K562 (cell line): ENCODE measurements around the gene FAM219B. TPM values are rescaled to one million over a fixed set of nuclear protein-coding genes. Genes with fewer than 3 reads are reported as not detected.

Experiments
- CEBPB ChIP-seq: fragments of 450-650 bp; IDR thresholded peaks from 2 replicates; pipeline ENCODE4 v1.6.1; 2016; ENCODE audit warnings: missing genetic modification characterization, missing compliant biosample characterization
- CREBBP ChIP-seq: IDR thresholded peaks from one replicate; pipeline ENCODE4 v1.6.1; 2012; ENCODE audit warnings: low read depth, mild to moderate bottlenecking, control low read depth, inconsistent platforms, low read length
- CXXC5 ChIP-seq: fragments of 250-450 bp; sonication (Bioruptor Pico); IDR thresholded peaks from 2 replicates; pipeline ENCODE4 v1.8.0; 2022; ENCODE audit warnings: inconsistent platforms, mild to moderate bottlenecking, moderate library complexity
- EHMT2 ChIP-seq: fragments of 450-650 bp; IDR thresholded peaks from 2 replicates; pipeline ENCODE4 v1.6.1; 2018; ENCODE audit warnings: antibody characterized with exemption
- FOXP4 ChIP-seq: sonication (generic); formaldehyde crosslinking; IDR thresholded peaks from 2 replicates; pipeline ENCODE4 v1.8.0; 2022; ENCODE audit warnings: mild to moderate bottlenecking, missing genetic modification reagents, borderline replicate concordance
- HDGF ChIP-seq: fragments of 450-650 bp; IDR thresholded peaks from 2 replicates; pipeline ENCODE4 v1.6.1; 2016
- HMBOX1 ChIP-seq: sonication (generic); IDR thresholded peaks from 2 replicates; pipeline ENCODE4 v1.6.1; 2016
- L3MBTL2 ChIP-seq: fragments of 450-650 bp; IDR thresholded peaks from 2 replicates; pipeline ENCODE4 v1.6.1; 2016; ENCODE audit warnings: mild to moderate bottlenecking, moderate library complexity
- MBD2 ChIP-seq: sonication (generic); IDR thresholded peaks from 2 replicates; pipeline ENCODE4 v1.6.1; 2016; ENCODE audit warnings: low read depth, borderline replicate concordance
- MCM7 ChIP-seq, 2 experiments: fragments of 450-650 bp; IDR thresholded peaks; 2 replicates each; pipeline ENCODE4 v1.6.1; 2016 to 2018
- MIER1 ChIP-seq: fragments of 450-650 bp; IDR thresholded peaks from 2 replicates; pipeline ENCODE4 v1.6.1; 2016; ENCODE audit warnings: antibody characterized with exemption, mild to moderate bottlenecking, low read depth
- PATZ1 ChIP-seq: fragments of 250-450 bp; sonication (Bioruptor Pico); IDR thresholded peaks from 2 replicates; pipeline ENCODE4 v1.5.0; 2020; ENCODE audit warnings: mild to moderate bottlenecking, borderline replicate concordance
- SAFB2 ChIP-seq: fragments of 200-400 bp; formaldehyde crosslinking; IDR thresholded peaks from 2 replicates; pipeline ENCODE4 v1.6.1; 2018; ENCODE audit warnings: borderline replicate concordance, low read length, low read depth, moderate library complexity; ENCODE audit not compliant: severe bottlenecking
- SLC30A9 ChIP-seq: fragments of 250-450 bp; sonication (Bioruptor Pico); IDR thresholded peaks from 2 replicates; pipeline ENCODE4 v1.8.0; 2022; ENCODE audit warnings: mild to moderate bottlenecking, moderate library complexity
- SPI1 ChIP-seq: IDR thresholded peaks from 2 replicates; pipeline ENCODE4 v1.6.1; 2011; ENCODE audit warnings: low read depth, low read length, control low read depth, borderline replicate concordance
- ZBTB1 ChIP-seq: sonication (generic); formaldehyde crosslinking; IDR thresholded peaks from 2 replicates; pipeline ENCODE4 v1.8.1; 2023; ENCODE audit warnings: missing genetic modification reagents, low read depth, mild to moderate bottlenecking, borderline replicate concordance
- ZC3H11A ChIP-seq: IDR thresholded peaks from 2 replicates; pipeline ENCODE4 v1.6.1; 2012; ENCODE audit warnings: low read depth, low read length, improper control_type of control experiment
- ZNF384 ChIP-seq: IDR thresholded peaks from 2 replicates; pipeline ENCODE4 v1.6.1; 2012; ENCODE audit warnings: low read depth, low read length, improper control_type of control experiment
- ZNF408 ChIP-seq: fragments of 250-450 bp; sonication (Bioruptor Pico); IDR thresholded peaks from 2 replicates; pipeline ENCODE4 v1.4.0; 2020; ENCODE audit warnings: low read depth, mild to moderate bottlenecking, moderate library complexity
- polyA plus RNA-seq, 8 experiments: library from polyadenylated mRNA; depleted of rRNA in 4 of 8; stranded (reverse) in 5 of 8; unstranded in 3 of 8; fragments of >200 nt; fragmentation: Nextera tagmentation in 2 of 8; fragmentation: Illumina TruSeq in 1 of 8; extraction: Ambion mirVana in 2 of 8; extraction: Trizol in 1 of 8; gene quantifications; 2 replicates each; pipeline versions ENCODE4 v1.2.1 to v1.2.3, GENCODE V29; 2011 to 2014; ENCODE audit warnings: inconsistent platforms in 1 of 8, missing spikeins in 1 of 8
- total RNA-seq, 7 experiments: library from RNA; depleted of rRNA in 6 of 7; stranded (reverse); fragments of >200 nt in 6 of 7; fragmentation: Illumina TruSeq in 2 of 7; extraction: Trizol in 2 of 7; gene quantifications; 2 replicates each; pipeline versions ENCODE4 v1.2.1 to v1.2.3, GENCODE V29; 2011 to 2021; ENCODE audit warnings: low replicate concordance in 1 of 7
- TF ChIP-seq, protein P1 (sequence below): IDR thresholded peaks from 3 replicates; pipeline ENCODE4 v1.6.1; 2011; ENCODE audit warnings: borderline replicate concordance, mild to moderate bottlenecking; ENCODE audit not compliant: insufficient read length, insufficient read depth
- TF ChIP-seq, protein P2 (sequence below): fragments of 250-450 bp; sonication (Bioruptor Pico); IDR thresholded peaks from 2 replicates; pipeline ENCODE4 v1.5.0; 2020; ENCODE audit warnings: mild to moderate bottlenecking

The FAM219B gene
- total and polyA plus RNA-seq, 9 of the 15 experiments (the other 6 are each of a cell fraction or from before 2014, with no cell fraction given) = 6.8 to 50.4 (median 29.4) TPM

DNA sequence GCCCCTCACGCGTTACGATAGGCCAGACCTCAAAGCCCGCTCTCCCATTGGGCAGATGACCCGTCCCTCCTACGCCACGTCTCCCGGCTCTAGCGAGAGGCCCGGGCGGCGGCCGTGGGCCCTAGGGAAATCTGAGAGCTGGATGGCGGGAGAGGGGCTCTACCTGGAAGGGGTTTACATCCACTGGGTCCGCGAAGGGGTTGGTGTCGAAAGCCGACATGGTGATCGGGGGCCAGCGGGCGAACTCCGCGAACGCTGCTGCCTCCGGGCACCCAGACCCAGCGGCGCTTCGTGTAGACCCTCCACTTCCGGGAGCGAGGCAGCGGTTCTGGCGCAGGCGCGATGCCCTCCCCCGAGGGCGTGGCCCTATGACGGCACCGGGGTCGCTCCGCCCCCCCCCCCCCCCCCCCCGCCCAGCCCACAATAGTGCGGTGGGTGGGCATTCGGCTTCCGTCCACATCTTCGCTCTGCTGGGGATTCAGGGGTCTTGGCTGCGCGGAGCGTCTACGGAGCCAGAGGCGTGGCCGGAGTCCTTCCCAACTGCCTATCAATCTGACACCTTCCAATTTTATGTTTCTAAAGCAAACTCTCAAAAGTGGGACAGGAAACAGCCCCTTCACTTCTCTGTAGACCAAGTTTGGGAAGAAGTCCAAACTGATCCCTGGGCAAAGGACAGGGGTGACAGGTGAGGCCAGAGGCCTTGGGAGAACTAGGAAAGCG is 33.5 kb downstream of the FAM219B start, which contains the start of gene SCAMP2 (continued):
- TF ChIP-seq HMBOX1 (no peak), MBD2 (peak; percentile 85), SAFB2 (no peak), L3MBTL2 (peak; percentile 85), HDGF (no peak), ZNF384 (no peak), MIER1 (no peak), MCM7 (IDR thresholded peaks at IDR 0.05) (no peak), EHMT2 (no peak), SLC30A9 (no peak), SPI1 (no peak), ZNF408 (CRISPR knock-in tag) (no peak), CXXC5 (CRISPR knock-in tag) (peak; percentile 94), CREBBP (no peak), CEBPB (tag) (no peak), ZC3H11A (no peak), ZBTB1 (peak; percentile 64; the same call in 1 of the 2 replicates), FOXP4 (CRISPR knock-in tag) (no peak), PATZ1 (no peak)
- TF ChIP-seq, protein P1, sequence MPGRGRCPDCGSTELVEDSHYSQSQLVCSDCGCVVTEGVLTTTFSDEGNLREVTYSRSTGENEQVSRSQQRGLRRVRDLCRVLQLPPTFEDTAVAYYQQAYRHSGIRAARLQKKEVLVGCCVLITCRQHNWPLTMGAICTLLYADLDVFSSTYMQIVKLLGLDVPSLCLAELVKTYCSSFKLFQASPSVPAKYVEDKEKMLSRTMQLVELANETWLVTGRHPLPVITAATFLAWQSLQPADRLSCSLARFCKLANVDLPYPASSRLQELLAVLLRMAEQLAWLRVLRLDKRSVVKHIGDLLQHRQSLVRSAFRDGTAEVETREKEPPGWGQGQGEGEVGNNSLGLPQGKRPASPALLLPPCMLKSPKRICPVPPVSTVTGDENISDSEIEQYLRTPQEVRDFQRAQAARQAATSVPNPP = no peak
- TF ChIP-seq, protein P2, sequence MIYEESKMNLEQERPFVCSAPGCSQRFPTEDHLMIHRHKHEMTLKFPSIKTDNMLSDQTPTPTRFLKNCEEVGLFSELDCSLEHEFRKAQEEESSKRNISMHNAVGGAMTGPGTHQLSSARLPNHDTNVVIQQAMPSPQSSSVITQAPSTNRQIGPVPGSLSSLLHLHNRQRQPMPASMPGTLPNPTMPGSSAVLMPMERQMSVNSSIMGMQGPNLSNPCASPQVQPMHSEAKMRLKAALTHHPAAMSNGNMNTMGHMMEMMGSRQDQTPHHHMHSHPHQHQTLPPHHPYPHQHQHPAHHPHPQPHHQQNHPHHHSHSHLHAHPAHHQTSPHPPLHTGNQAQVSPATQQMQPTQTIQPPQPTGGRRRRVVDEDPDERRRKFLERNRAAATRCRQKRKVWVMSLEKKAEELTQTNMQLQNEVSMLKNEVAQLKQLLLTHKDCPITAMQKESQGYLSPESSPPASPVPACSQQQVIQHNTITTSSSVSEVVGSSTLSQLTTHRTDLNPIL (CRISPR knock-in tag) = no peak
